ENCODE data around the gene ACLY.
A peak's percentile ranks its signal among the peaks of the same experiment; 100 is the strongest.
"Not testable (repeated sequence)": the region's sequence is repeated elsewhere in the genome, so short reads cannot be mapped to it uniquely, and the experiment has no call there.

The ACLY gene

GRCh38 chr17:41939044-41939692 is 20.4 kb upstream of the ACLY start:
- DNase-seq = no peak

GRCh38 chr17:41937970-41938954 is 19.5 kb upstream of the ACLY start:
- DNase-seq = no peak

- DNase-seq = no peak
These were observed 16.9 kb upstream of the ACLY start for GRCh38 chr17:41935641-41936040.

- DNase-seq = no peak
These were observed 14.2 kb upstream of the ACLY start for GRCh38 chr17:41932816-41933389.

- DNase-seq = not testable (repeated sequence)
These were observed 13.0 kb upstream of the ACLY start for GRCh38 chr17:41931715-41932114.

DNA sequence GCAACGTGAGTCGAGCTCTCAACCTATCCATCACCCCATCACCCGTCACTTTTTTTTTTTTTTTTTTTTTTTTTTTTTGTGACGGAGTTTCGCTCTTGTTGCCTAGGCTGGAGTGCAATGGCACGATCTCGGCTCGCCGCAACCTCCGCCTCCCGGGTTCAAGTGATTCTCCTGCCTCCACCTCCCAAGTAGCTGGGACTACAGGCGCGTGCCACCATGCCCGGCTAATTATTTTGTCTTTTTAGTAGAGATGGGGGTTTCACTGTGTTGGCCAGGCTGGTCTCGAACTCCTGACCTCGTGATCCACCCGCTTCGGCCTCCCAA is 12.0 kb upstream of the ACLY start:
- not testable (repeated sequence) for DNase-seq

GRCh38 chr17:41930009-41930832 is 11.5 kb upstream of the ACLY start, which contains the start of gene ODAD4:
ODAD4 (plus strand) TSS chr17:41930617; CDS start chr17:41930724, 107 bp downstream.
- peak; percentile 98 for DNase-seq

GRCh38 chr17:41928693-41929251 is 10.0 kb upstream of the ACLY start:
- DNase-seq = no peak

DNA sequence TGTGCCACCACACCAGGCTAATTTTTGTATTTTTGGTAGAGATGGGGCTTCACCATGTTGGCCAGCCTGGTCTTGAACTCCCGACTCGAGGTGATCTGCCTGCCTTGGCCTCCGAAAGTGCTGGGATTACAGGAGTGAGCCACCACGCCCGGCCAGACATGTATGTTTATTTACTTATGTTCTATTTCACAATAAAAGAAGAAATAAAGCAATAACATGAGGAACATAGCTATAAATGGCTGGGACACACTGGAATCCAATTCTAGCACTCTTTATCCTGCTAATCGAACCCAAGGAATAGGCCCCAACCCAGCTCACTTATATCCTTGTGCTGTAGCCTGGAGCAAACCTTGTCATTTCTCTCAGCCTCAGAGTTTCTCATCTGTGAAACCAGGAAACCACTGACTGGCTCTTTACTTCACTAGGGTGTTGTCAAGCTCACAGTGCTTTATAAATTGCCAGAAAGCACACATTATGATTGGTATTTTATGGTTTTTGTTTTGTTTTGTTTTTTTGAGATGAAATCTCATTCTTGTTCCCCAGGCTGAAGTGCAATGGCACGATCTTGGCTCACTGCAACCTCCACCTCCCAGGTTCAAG is 7.3 kb upstream of the ACLY start:
- no peak for DNase-seq

DNA sequence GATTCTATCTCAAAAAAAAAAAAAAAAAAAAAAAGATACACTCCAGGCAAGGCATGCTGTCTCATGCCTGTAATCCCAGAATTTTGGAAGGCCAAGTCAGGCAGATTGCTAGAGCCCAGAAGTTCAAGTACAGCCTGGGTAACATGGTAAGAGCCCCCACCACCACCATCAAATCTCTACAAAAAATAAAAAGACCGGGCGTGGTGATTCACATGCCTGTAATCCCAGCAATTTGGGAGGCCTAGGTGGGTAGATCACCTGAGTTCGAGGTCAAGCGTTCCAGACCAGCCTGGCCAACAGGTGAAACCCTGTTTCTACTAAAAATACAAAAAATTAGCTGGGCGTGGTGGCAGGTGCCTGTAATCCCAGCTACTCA is 1.8 kb upstream of the ACLY start:
- no peak for DNase-seq

GRCh38 chr17:41919840-41920579 is 1.3 kb upstream of the ACLY start:
- DNase-seq = peak; percentile 22

DNA sequence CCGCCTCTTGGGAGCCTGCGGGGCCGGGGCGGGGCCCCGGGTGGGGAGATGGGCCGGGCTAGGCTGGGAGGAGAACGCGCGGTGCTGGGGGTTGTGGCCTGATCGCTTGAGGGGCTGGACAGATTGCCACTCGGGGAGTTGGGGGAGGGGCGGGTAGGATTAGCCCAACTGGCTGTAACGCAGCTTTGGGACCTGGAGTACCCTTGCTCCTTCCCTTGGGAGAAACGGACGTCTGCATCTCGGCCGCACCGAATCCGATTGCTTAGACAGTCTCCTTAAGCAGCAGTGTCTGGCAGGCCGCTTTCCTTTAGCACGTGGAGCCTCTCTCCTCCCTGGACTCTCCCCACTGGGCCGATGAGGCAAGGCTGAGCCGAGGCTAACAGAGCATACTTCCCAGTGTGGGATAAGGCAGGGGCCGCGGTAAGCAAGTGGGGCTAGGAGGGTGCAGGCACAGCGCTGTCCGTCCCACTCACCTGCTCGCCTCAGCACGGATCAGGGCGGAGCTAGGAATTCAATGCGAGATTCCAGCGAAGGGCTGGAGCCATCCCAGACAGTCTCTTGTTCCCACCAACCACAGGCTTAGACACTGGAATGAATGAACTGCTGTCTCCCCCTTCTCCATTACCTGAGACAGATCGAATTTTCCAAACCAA is 540 bp upstream of the ACLY start:
- no peak for DNase-seq

DNA sequence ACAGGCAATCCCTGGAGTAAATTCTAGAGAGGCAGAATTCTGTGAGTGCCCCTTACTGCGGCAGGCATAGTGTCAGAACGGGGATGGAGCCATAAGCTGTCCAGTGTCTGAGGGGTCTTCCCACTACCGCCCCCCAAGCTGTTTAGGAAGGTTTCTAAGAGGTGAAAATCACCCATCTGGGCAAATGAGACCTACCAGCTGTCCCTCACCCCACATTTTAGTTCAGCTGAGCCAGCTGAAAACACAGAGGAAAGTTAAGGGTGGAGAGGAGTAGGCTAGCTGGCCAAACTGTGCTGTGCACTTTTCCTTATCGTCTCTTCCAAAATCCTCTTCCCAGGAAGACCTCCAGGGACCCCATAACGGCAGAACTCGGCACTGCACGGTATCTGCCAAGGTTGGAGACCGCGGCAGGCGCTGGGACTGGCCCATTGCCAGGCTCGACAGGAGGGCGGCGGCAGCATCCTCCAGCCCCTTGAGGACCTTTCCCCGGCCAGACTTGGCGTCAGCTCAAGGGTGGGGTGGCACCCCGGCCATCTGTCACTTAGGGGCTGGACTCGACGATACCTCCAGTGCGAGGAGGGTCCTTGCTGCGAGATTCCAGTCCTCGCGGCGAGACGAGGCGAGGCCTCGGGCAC is 955 bp downstream of the ACLY start:
- peak; percentile 54 for DNase-seq

- DNase-seq = peak; percentile 70
These were observed 1.6 kb downstream of the ACLY start for GRCh38 chr17:41917192-41917591.

DNA sequence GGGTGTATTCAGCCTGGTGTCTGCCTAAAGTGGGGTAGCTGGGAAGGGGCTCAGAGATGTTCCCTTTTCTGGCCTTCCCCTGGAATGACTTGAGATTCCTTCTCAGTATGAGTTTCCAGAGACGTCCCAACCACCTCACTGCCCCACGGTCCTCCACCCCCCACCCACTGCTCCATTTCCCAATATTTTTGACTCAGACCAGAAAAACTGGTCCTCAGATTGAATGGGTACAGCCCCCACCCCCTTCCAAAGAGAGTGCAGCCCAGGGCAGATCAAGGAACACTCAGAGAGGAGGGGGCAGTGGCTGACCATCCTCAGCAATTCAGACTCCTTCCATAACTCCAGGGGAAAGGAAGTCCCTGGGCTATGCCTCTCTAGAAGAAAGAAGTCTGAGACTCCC is 3.2 kb downstream of the ACLY start:
- DNase-seq = no peak

GRCh38 chr17:41915020-41915419 is 3.7 kb downstream of the ACLY start:
- no peak for DNase-seq

GRCh38 chr17:41914358-41914766 is 4.4 kb downstream of the ACLY start:
- no peak for DNase-seq

DNA sequence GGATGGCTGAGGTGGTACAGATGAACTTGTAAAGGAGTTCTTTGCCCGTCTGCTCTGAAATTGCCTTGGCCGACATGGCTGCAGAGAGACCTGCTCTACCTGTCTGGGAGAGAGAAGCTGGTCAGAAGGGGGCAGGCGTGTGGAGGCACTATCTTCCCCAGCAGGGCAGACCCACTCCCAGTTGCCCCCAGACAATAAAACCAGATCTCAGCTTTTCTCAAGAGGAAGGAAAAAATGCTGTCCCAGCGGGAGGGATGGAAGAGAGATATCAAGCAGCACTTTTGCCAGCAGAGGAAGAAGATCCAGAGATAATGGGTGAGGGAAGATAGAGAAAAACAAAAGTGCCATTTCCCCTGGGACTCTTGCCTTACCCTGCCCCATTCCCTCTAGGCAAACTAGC is 5.0 kb downstream of the ACLY start:
- no peak for DNase-seq

- no peak for DNase-seq
These were observed 5.8 kb downstream of the ACLY start for GRCh38 chr17:41912925-41913324.

DNA sequence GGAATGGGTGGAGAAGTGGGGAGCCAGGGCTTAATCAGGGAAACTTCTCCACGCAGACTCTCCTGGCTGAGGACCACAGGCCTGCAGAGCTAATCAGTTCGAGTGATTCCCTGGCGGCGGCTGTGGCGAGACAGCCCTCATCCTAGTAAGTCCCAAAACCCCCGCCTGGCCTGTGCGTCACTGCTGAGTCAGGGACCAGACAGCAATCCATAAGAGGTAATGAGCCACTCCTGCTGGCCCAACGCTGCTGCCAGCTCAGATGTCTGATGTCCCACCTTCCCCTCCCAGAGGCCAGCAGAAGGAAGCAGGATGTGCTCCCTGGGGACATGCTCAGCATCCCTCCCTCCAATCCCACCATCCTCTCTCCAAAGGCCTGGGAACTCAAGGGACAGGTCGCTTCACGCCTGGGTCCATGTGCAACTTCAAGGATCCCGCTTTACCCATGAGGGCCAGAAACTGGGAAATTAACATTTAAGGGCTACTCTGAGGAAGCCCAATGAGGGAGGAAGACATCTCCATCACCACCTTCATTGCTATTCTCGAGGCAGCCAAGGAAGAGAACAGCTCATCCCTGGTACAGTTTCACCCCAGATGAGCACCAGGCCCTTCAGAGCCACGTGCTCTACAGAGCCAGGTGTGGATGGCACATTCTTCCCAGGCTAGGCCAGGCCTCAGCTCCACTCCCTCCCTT is 7.9 kb downstream of the ACLY start:
- DNase-seq = peak; percentile 99

Data from fibroblast of skin of right biceps (primary cell).